HG02571 (cell line): ENCODE measurements around the gene DNPEP.
A peak's percentile ranks its signal among the peaks of the same experiment; 100 is the strongest.
"Not testable (repeated sequence)": the region's sequence is repeated elsewhere in the genome, so short reads cannot be mapped to it uniquely, and the experiment has no call there.

Experiments
- ATAC-seq: cut with Tn5 transposase; IDR thresholded peaks from one replicate; pipeline ENCODE4 v1.9.1; 2021; ENCODE audit warnings: mild to moderate bottlenecking, moderate library complexity; ENCODE audit not compliant: unreplicated experiment

The DNPEP gene

GRCh38 chr2:219402665-219403515, 15.2 kb upstream of the DNPEP start:
- no peak for ATAC-seq

- ATAC-seq: no peak
Observed at GRCh38 chr2:219401606-219402005, 13.9 kb upstream of the DNPEP start.

- no peak for ATAC-seq
Observed at GRCh38 chr2:219400562-219400961, 12.8 kb upstream of the DNPEP start.

- no peak for ATAC-seq
Observed at GRCh38 chr2:219399716-219400478, 12.2 kb upstream of the DNPEP start.

GRCh38 chr2:219398721-219399363, 11.1 kb upstream of the DNPEP start:
- ATAC-seq: no peak

GRCh38 chr2:219396863-219397457, 9.2 kb upstream of the DNPEP start:
- no peak for ATAC-seq

GRCh38 chr2:219395609-219396008, 7.9 kb upstream of the DNPEP start:
- no peak for ATAC-seq

GRCh38 chr2:219395056-219395455, 7.3 kb upstream of the DNPEP start:
- not testable (repeated sequence) for ATAC-seq

- no peak for ATAC-seq
Observed at GRCh38 chr2:219392754-219393153, 5.0 kb upstream of the DNPEP start.

- no peak for ATAC-seq
Observed at GRCh38 chr2:219388907-219389156, 1.1 kb upstream of the DNPEP start.

- ATAC-seq: peak; percentile 75
Observed at GRCh38 chr2:219388121-219388906, 602 bp upstream of the DNPEP start.

GRCh38 chr2:219386532-219387280, 1.0 kb downstream of the DNPEP start:
- ATAC-seq: no peak

- no peak for ATAC-seq
Observed at GRCh38 chr2:219385958-219386520, 1.7 kb downstream of the DNPEP start.

GRCh38 chr2:219384859-219385258, 2.9 kb downstream of the DNPEP start:
- ATAC-seq: no peak

- ATAC-seq: no peak
Observed at GRCh38 chr2:219384083-219384713, 3.5 kb downstream of the DNPEP start.

- no peak for ATAC-seq
Observed at GRCh38 chr2:219381448-219381847, 6.3 kb downstream of the DNPEP start.

GRCh38 chr2:219380926-219381325, 6.8 kb downstream of the DNPEP start:
- ATAC-seq: no peak

GRCh38 chr2:219378163-219378851, 9.4 kb downstream of the DNPEP start:
- ATAC-seq: no peak

GRCh38 chr2:219369447-219369861, 18.3 kb downstream of the DNPEP start:
- no peak for ATAC-seq
